ENCODE measurements around the gene TXNDC12. TPM values are rescaled to one million over a fixed set of nuclear protein-coding genes. Genes with fewer than 3 reads are reported as not detected.
A peak's percentile ranks its signal among the peaks of the same experiment; 100 is the strongest.
"Not testable (repeated sequence)": the region's sequence is repeated elsewhere in the genome, so short reads cannot be mapped to it uniquely, and the experiment has no call there.

Gene TXNDC12
- polyA plus RNA-seq, 2 of the 4 experiments (the other 2 are of a cell fraction) = 59.7 to 65.2 TPM

GRCh38 chr1:52032124-52032784 is 22.7 kb downstream of the TXNDC12 start:
- peak in 1 of 2 experiments; percentile 8 for DNase-seq (ENCODE audit: low read depth in 1 of 2, low spot score in 1 of 2)
- Histone ChIP-seq H3K4me3 (peak overlapping the region; percentile 95), H3K4me1 (peaks cover 42% of the 10 kb centered on the region), H3K9me3 (no peaks in the 10 kb centered on the region), H3K4me2 (peak overlapping the region; percentile 99), H3K27ac (peak overlapping the region; percentile 91 to 99)
- WGBS (ENCODE audit: missing lambda C conversion rate) = 24% methylated on average over 5 of the region's 5 CpGs
- ChIA-PET CTCF (interaction anchor here (0.6 to 1.9 kb wide), 2 partner anchors 135 to 405 kb away, joined by 4 to 6 read pairs; no protein-coding TSS in a partner anchor), POLR2A (interaction anchor here (3.0 kb wide), 1 partner anchor 23 kb away, joined by 13 read pairs; the partner anchor contains the start of genes BTF3L4 and TXNDC12)
- TF ChIP-seq CEBPB (IDR thresholded peaks at IDR 0.05) (no peak), EP300 (IDR thresholded peaks at IDR 0.05) (no peak), RARB (CRISPR knock-in tag; IDR thresholded peaks at IDR 0.05) (no peak), CBX2 (IDR thresholded peaks at IDR 0.05; ENCODE audit: borderline replicate concordance, low read depth) (no peak), JUNB (IDR thresholded peaks at IDR 0.05) (no peak), ZFP36 (IDR thresholded peaks at IDR 0.05; ENCODE audit: borderline replicate concordance, partially characterized antibody) (no peak), ESRRA (IDR thresholded peaks at IDR 0.05; ENCODE audit: borderline replicate concordance, low read length) (no peak), GATA3 (IDR thresholded peaks at IDR 0.05; ENCODE audit: borderline replicate concordance) (no peak), CBX8 (IDR thresholded peaks at IDR 0.05) (no peak)
- peak; percentile 38 to 52; a peak in 5 of 6 replicates for ATAC-seq
- FAIRE-seq = no peak

- Histone ChIP-seq H3K4me1 (peaks cover 37% of the 10 kb centered on the region), H3K4me2 (peak overlapping the region; percentile 39), H3K27ac (peak overlapping the region; percentile 9 to 62; a peak in 2 of 6 replicates)
- ATAC-seq; FAIRE-seq; H3K4me3 ChIP-seq; H3K9me3 ChIP-seq; POLR2A ChIA-PET; DNase-seq (ENCODE audit: low read depth in 1 of 2, low spot score in 1 of 2): not testable (repeated sequence)
- WGBS (ENCODE audit: missing lambda C conversion rate) = 23% methylated on average over 5 of the region's 5 CpGs
- CTCF ChIA-PET = interaction anchor here (0.6 to 1.4 kb wide), 2 partner anchors 132 to 141 kb away, joined by 4 to 6 read pairs; no protein-coding TSS in a partner anchor
Observed at GRCh38 chr1:52028839-52029238, 26.2 kb downstream of the TXNDC12 start.

- TF ChIP-seq RNF2 (IDR thresholded peaks at IDR 0.05; ENCODE audit: borderline replicate concordance, low read depth) (no peak), ZNF302 (CRISPR knock-in tag; IDR thresholded peaks at IDR 0.05) (no peak), MAZ (IDR thresholded peaks at IDR 0.05; ENCODE audit: borderline replicate concordance, low read depth, low read length) (no peak), ESRRA (IDR thresholded peaks at IDR 0.05; ENCODE audit: borderline replicate concordance, low read length) (no peak), RCOR1 (IDR thresholded peaks at IDR 0.05; ENCODE audit: low read depth, low read length) (no peak), KDM5A (IDR thresholded peaks at IDR 0.05) (no peak), CEBPB (IDR thresholded peaks at IDR 0.05) (no peak), GATA3 (IDR thresholded peaks at IDR 0.05; ENCODE audit: borderline replicate concordance) (no peak), EHMT2 (IDR thresholded peaks at IDR 0.05; ENCODE audit: low read depth) (no peak), EP300 (IDR thresholded peaks at IDR 0.05) (no peak), NR3C1 (IDR thresholded peaks at IDR 0.05) (no peak), FOXS1 (CRISPR knock-in tag; IDR thresholded peaks at IDR 0.05) (no peak), CBX2 (IDR thresholded peaks at IDR 0.05; ENCODE audit: borderline replicate concordance, low read depth) (no peak), BHLHE40 (IDR thresholded peaks at IDR 0.05; ENCODE audit: low read depth, low read length) (no peak), HEYL (CRISPR knock-in tag; IDR thresholded peaks at IDR 0.05) (no peak)
- TF ChIP-seq, protein P1, sequence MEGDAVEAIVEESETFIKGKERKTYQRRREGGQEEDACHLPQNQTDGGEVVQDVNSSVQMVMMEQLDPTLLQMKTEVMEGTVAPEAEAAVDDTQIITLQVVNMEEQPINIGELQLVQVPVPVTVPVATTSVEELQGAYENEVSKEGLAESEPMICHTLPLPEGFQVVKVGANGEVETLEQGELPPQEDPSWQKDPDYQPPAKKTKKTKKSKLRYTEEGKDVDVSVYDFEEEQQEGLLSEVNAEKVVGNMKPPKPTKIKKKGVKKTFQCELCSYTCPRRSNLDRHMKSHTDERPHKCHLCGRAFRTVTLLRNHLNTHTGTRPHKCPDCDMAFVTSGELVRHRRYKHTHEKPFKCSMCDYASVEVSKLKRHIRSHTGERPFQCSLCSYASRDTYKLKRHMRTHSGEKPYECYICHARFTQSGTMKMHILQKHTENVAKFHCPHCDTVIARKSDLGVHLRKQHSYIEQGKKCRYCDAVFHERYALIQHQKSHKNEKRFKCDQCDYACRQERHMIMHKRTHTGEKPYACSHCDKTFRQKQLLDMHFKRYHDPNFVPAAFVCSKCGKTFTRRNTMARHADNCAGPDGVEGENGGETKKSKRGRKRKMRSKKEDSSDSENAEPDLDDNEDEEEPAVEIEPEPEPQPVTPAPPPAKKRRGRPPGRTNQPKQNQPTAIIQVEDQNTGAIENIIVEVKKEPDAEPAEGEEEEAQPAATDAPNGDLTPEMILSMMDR (IDR thresholded peaks at IDR 0.05) = no peak
- TF ChIP-seq, protein P2, sequence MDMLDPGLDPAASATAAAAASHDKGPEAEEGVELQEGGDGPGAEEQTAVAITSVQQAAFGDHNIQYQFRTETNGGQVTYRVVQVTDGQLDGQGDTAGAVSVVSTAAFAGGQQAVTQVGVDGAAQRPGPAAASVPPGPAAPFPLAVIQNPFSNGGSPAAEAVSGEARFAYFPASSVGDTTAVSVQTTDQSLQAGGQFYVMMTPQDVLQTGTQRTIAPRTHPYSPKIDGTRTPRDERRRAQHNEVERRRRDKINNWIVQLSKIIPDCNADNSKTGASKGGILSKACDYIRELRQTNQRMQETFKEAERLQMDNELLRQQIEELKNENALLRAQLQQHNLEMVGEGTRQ (IDR thresholded peaks at IDR 0.05) = no peak
- DNase-seq (ENCODE audit: low read depth in 1 of 2, low spot score in 1 of 2) (no peak), ATAC-seq (no peak), FAIRE-seq (no peak)
- Histone ChIP-seq H3K4me1 (peaks cover 36% of the 10 kb centered on the region), H3K9me3 (no peaks in the 10 kb centered on the region), H3K4me3 (no peak overlapping the region), H3K4me2 (peak overlapping the region; percentile 39), H3K27ac (peak overlapping the region in 1 of 2 experiments; percentile 38; a peak in 2 of 6 replicates)
- ChIA-PET POLR2A (no interaction called here), CTCF (interaction anchor here (1.4 kb wide), 1 partner anchor 131 kb away, joined by 6 read pairs; no protein-coding TSS in a partner anchor)
- 28% methylated on average over 1 of the region's 1 CpG for WGBS (ENCODE audit: missing lambda C conversion rate)
Observed at GRCh38 chr1:52028328-52028727, 26.7 kb downstream of the TXNDC12 start.
